ENCODE data around the gene CAPN3.
A peak's percentile ranks its signal among the peaks of the same experiment; 100 is the strongest.

The CAPN3 gene

GRCh38 chr15:42394106-42394505 lies 34.8 kb downstream of the CAPN3 start:
- DNase-seq (ENCODE audit: low read depth) = no peak

DNA sequence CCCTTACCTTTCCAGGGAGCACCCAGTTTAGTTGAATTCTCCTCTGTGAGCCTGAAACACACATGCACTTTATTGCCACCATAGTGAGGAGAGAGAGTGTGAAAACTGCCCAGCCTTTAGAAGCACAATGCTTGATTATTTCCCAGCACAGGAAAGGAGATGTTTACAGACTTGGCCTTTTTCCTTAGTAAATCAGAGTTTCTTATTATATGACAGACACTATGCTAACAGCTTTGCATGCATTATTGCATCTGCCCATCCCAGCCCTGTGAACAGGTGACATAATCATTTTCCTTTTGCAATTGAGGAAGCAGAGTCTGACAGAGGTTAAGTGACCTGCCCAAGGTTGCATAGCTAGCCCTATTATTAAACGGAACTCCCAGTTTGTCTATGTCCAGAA lies 36.5 kb downstream of the CAPN3 start:
- DNase-seq (ENCODE audit: low read depth) = no peak

DNA sequence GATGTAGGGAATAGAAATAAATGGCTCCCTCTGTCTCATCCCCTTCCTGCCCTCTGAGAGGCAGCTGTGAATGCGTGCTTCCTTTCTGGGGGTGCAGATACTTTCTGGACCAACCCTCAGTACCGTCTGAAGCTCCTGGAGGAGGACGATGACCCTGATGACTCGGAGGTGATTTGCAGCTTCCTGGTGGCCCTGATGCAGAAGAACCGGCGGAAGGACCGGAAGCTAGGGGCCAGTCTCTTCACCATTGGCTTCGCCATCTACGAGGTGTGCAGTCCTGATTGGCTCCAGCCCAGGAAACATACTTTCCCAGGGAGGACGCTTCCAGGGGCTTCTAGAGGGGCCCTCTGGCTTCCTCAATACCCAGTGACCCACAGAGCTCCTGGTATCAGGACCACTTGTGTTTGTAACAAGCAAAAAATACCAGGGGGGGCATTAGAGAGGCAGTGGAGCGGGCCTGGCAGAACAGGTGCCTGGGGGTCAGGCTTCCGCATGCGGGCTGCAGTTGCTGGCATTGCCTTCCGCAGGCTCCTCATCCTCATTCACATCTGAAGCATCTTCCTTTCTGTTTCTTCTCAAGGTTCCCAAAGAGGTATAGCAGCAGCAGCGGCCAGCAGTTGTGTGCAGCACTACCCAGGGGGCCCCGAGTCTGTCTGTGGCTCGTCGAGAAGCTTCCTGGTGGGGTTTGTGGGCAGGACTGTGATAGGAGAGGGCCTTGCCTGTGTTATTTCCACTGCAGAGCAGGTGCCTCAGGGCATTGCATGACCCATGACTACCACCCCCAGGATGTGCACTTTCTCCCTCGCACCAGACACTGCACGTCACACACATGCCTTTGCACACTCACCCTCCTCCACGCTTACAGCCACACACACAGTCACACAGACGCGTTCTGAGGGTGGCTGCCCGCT lies 42.5 kb downstream of the CAPN3 start:
- DNase-seq (ENCODE audit: low read depth) = no peak

GRCh38 chr15:42402455-42403205 lies 43.3 kb downstream of the CAPN3 start:
- no peak for DNase-seq (ENCODE audit: low read depth)

GRCh38 chr15:42403389-42403788 lies 44.1 kb downstream of the CAPN3 start:
- no peak for DNase-seq (ENCODE audit: low read depth)

DNA sequence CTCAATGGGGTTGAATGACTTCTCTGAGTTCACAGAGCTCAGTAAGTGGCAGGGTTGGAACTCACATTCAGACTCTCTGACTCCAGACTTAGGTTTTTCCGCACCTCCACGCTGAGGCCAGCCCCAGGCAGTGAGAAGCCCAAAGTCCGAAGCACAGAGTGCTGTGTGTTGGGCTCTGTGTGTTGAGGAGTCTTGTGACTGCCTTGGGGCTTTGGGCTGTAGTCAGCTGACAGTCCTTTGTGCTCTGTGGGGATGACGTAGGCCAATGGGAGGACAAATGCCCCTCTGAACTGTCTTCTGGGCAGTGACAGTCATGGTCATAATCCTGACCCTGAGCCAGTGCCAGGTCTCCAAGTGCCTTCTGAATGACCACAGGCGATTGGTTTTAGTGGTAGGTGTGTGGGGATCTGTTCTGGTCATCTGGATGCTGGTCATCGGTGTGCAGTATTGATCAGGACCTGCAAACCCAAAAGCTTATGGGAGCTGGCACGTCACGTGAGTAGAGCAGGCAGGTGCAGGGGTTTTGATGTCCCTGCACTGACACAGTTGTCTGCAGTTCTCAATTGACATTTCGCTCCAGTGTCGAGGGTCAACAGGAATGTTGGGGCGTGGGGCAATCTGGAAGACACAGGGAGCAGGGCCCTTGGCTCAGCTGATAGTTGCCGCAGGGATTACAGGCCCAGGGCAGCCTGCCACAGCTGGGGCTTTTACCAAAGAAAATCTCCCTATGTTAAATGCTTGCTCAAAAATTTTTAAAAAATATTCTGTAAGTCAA lies 45.3 kb downstream of the CAPN3 start:
- DNase-seq (ENCODE audit: low read depth) = no peak

- no peak for DNase-seq (ENCODE audit: low read depth)
Observed at GRCh38 chr15:42405863-42406482, 46.7 kb downstream of the CAPN3 start.

GRCh38 chr15:42408178-42408577 lies 48.9 kb downstream of the CAPN3 start:
- DNase-seq (ENCODE audit: low read depth) = no peak

GRCh38 chr15:42409011-42409410 lies 49.7 kb downstream of the CAPN3 start:
- no peak for DNase-seq (ENCODE audit: low read depth)

- no peak for DNase-seq (ENCODE audit: low read depth)
Observed at GRCh38 chr15:42411884-42412283, 52.6 kb downstream of the CAPN3 start.

DNA sequence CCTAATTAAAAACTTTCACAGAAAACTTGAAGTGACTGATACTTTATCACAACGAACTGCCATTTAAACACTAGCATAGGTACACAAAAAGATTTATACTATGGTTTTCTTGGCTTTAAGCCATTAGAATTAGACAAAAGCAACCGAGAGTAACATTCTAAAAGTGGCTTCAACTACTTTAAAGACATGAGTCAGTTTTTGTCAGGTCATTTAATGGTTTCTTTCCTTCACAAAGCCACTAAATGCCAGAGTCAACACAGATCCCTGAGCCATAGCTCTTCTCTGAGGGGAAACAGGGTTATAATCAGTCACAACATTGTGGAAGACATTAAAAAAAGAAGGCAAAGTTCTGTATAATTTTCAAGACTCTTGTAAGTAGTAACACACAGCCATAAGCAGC lies 54.6 kb downstream of the CAPN3 start:
- no peak for DNase-seq (ENCODE audit: low read depth)

DNA sequence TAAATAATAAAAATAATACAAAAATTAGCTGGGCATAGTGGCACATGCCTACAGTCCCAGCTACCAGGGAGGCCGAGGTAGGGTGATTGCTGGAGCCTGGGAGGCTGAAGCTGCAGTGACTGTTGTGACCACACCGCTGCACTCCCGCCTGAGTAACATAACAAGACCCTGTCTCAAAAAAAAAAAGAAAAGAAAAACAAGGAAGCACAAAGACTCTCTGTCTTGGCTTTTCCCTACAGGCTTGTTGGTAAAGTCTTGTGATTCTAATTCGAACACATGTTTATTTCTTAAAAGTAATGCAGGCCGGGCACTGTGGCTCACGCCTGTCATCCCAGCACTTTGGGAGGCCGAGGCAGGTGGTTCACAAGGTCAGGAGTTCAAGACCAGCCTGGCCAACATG lies 60.1 kb downstream of the CAPN3 start:
- DNase-seq (ENCODE audit: low read depth) = no peak

DNA sequence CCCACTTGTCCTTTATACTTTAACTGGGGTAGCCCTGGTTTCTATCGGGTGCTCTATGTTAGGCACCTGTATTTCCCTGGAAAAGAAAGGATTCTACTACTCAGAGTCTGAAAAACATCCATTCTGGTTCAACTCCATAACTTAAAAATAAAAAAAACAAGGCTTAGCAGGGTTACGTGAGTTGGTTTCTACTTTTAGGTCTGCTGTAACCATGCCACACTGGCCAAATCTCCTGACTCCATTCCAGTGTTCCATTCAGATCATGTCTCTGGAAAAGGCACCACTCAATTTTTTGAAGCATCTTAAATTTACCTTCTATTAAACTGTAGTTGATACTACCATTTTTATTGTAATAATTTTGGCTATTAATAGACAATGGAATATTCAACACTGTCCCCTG lies 62.1 kb downstream of the CAPN3 start:
- DNase-seq (ENCODE audit: low read depth) = no peak

GRCh38 chr15:42427429-42428223 lies 68.3 kb downstream of the CAPN3 start:
- DNase-seq (ENCODE audit: low read depth) = peak; percentile 79

DNA sequence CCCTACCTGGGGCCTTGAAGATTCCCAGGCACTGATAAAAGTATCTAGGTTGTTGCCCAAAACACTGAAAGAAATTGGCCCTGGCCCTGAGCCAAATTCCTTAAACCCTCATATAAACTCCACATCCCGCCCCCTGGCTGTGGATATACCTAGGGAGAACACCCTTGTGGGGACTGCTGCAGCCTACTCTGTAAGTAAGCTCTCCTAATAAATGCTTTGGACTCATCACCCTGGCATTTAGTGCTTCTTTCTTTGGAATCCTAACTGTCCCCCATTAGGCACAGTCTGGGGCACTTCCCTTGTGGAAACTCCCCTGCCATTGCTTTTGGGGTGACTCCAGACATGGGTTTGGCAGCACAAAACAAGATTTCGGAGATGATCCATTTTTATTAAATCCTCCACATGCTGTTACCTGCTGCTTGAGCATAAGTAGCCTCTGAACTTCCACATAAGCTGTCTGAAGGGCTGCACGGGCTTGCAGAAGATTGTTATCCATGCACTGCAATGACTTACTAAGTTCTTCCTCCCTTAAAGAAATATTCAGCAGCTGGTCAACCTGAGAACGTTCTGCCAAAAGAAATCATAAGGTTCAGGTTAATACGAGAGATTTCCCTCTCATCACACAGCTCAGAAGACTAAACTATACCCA lies 85.2 kb downstream of the CAPN3 start:
- no peak for DNase-seq (ENCODE audit: low read depth)

GRCh38 chr15:42445551-42445950 lies 86.2 kb downstream of the CAPN3 start:
- DNase-seq (ENCODE audit: low read depth) = no peak

DNA sequence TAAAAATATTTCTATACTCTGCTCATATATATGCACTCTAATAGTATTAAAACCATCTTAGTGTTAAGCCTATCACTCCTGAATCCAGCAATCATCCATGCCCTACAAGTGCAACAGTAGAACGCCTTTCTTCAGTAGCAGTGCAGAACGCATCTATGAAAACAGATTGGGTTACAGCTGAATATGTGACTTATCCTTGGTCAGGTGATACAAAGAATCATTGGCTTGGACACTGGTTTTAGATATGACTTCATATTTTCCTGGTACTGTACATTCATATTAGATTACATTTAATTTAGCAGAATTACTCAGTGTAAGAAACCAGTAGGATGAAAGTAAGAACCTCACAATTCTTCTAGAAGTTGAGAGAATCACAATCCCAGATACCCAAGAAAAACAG lies 88.3 kb downstream of the CAPN3 start:
- no peak for DNase-seq (ENCODE audit: low read depth)

DNA sequence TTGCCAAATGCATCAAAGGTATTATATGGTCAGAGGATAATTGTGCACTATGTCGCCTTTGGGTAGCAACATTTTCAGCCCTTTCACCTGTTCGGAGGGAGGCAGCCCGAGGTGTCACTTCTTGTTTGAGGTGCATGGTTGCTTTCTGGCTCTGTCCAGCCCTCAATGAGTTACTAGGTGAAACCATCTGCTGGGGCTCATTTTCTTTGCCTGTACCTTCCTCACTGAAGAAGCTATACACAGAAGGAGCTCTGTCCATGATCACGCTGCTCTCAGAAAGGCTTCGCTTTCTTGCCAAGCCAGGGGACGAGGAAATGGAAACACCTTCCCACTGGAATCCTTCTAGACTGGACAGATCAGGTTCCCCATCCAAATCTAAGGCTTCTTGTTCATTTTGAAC lies 89.0 kb downstream of the CAPN3 start:
- no peak for DNase-seq (ENCODE audit: low read depth)

GRCh38 chr15:42449770-42450424 lies 90.6 kb downstream of the CAPN3 start:
- DNase-seq (ENCODE audit: low read depth) = no peak

GRCh38 chr15:42450425-42450790 lies 91.1 kb downstream of the CAPN3 start:
- no peak for DNase-seq (ENCODE audit: low read depth)

Measured in HS-27A (cell line).